GM18498 (cell line): ENCODE measurements around the gene PSMG4.

Experiments
- ATAC-seq: cut with Tn5 transposase; IDR thresholded peaks from one replicate; pipeline ENCODE4 v1.9.1; 2021; ENCODE audit warnings: mild to moderate bottlenecking, moderate library complexity; ENCODE audit not compliant: unreplicated experiment

Gene PSMG4, protein sequence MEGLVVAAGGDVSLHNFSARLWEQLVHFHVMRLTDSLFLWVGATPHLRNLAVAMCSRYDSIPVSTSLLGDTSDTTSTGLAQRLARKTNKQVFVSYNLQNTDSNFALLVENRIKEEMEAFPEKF

DNA sequence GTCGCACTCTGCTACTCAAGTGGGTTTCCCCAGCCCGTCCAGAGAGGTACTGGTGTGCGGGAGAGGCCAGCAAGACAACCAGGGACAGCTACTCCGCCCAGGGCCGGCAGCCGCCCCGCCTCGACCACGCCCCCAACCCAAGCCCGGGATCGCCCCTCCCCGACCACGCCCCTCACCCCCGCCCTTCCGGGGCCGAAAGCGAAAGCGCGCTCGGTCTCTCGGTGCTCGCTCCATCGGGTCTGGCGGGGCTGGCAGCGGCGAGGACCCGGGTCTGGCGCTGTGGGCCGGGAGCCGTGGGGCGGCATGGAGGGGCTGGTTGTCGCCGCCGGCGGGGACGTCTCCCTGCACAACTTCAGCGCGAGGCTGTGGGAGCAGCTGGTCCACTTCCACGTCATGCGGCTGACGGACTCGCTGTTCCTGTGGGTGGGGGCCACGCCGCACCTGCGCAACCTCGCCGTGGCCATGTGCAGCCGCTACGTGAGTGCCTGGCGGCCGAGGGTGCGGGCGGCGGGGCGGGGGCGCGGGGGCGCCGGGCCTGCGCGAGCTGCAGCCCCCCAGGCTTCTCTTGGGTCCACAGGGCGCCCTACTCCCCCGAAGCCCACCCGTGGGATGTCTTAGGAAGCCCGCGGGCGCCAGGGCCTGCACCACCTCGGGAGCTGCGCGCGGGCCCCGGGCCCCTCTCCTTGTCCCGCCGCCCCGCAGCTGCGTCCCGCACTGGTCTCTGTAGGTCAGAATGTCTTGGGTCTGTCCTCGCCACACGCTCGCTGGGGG is at the start of gene PSMG4:
PSMG4 (plus strand) TSS at position 228 of the 771 bp plus-strand sequence; CDS start at position 304, 76 bp downstream.
- peak; percentile 80 for ATAC-seq

DNA sequence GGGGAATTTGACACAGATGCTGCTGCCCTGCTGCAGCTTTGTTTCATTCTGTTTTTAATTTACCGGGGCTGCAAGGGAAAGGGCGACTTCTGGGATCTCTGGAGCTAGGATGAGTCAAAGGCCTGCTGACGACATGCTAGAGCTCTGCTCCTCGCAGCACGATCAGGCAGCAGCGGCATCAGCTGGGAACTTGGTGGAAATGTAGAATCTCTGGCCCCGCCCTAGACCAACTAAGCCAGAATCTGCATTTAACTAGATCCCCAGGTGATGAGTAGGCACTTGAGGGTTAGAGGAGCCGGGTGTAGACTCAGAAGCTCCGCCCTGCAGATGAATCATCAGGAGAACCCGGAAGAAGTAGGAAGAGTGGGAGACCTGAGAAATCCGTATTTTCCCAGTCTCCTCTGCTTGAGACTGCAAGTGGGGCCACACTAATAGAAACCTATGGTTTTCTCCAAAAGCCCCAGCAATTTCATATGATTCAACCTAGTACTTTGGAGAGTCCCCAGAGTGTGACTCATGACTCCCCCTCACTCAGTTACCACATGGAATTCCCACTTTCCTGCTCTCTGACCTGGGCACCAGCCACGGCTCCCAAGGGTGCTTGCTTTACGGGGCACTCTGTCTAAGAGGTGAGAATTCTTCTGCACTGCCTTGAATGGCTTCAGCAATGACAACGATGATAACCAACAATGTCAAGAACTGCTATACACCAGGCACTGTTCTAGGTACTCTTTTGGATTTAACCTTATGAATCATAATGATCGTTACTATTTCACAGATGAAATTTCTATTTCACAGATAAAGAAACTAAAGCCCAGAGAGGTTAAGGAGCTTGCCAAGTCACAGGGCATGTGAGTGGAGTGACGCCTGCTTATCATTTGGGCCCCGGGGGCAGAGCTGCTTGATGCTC is 49.4 kb upstream of the PSMG4 start:
- ATAC-seq = peak; percentile 51

DNA sequence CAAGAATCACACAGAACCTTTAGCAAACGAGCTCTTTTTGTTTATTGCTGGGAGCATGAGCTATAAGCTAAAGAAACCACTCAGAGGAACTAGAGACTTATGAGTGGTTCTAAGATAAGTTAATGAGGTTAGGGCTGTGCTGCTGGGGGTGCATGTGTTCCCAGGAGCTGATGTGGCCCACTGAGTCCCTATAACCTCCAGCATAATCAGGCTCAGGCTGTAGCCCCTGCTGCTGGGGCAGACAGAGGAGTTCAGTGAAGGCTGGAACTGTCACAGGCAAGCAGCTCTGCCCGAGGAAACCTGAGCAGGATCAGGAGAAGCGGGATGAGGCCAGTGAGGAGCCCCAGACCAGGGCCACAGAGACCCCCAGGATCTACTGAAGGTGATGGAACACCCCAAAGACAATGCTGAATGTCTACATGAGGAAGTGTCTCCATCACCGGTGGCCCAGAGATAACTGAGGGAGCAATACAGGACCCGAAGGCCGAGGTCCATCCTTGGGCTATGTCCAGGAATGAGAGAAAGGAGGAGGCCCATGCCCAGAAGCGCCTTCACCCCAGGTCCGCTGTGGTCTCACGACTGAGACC is 48.6 kb upstream of the PSMG4 start:
- peak; percentile 34 for ATAC-seq

DNA sequence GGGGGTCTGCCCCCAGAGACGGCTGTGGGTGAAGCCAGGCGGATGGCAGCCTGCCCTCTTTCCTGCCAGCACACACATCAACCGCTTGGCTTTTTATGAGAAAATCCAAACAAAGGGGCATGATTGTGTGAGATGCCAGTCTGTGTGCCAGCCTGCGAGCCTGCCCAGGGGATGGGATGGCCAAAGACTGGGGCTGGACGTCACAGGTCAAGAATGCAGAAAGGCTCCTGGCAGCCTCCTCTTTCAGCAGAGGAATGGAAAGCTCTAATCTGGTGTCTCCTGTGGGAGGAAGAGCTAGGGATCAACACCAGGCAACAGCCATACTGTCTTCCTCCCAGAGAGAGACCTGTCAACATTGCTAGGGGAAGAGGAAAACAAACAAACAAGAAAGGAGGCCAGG is 47.1 kb upstream of the PSMG4 start:
- ATAC-seq = no peak

DNA sequence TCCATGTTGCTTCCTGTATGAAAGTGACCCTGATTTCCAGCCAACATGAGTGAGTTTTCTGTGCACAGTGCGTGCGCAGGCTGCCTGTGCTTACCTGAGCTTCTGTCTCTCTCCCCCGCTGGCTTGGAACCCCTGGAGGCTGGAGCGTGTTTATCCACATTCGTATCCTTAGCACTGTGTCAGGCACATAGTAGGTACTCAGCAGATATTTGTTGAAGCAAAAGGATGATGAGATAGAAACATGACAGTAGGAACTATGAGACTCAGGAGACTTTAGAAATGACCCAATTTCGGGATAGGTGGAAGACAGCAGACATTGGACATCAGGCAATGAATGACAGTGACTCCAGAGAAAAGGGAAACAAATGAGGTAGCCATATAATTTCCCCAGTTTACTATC is 46.5 kb upstream of the PSMG4 start:
- no peak for ATAC-seq

DNA sequence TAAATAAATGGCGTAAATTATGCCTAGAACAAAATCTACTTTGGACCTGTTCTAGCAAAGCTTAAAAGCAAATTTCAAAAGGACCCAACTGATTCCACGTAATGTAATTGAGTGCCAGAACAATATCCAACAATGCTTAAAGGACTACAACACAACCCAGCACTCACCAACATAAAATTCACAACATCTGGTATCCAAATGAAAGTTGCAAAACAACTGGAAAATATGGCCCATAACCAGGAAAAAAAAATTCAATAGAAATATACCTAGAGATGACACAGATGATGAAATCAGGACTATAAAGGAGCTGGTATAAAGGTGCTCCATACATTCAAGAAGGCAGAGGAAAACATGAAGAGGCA is 45.4 kb upstream of the PSMG4 start:
- no peak for ATAC-seq

DNA sequence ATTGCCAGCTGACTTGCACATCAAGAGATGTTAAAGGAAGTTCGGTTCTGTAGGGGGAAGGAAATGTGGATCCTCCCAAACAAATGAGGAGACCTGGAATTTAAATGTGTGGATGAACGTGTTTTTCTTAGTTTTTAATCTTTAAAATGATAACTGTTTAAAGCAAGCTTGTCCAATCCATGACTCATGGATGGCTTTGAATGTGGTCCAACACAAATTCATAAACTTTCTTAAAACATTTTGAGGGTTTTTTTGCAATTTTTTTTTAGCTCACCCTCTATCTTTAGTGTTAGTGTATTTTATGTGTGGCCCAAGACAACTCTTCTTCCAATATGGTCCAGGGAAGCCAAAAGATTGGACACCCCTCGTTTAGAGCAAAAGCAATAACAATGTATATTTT is 43.8 kb upstream of the PSMG4 start:
- no peak for ATAC-seq

DNA sequence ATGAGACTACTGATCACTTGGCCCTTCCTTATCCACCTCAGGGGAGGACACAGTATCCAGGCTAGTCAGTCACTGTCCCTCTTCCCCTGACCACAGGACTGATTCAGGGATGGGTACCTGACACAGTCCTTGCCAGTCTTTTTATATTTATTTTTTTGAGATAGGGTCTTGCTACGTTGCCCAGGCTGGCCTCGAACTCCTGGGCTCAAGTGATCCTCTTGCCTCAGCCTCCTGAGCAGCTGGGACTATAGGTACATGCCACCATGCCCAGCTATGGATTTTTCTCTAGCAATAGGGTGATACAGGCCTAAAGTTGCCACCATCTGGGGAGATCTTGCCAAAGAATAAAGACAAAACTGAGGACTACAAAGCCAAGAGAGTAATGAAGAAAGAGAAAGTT is 41.5 kb upstream of the PSMG4 start:
- no peak for ATAC-seq

DNA sequence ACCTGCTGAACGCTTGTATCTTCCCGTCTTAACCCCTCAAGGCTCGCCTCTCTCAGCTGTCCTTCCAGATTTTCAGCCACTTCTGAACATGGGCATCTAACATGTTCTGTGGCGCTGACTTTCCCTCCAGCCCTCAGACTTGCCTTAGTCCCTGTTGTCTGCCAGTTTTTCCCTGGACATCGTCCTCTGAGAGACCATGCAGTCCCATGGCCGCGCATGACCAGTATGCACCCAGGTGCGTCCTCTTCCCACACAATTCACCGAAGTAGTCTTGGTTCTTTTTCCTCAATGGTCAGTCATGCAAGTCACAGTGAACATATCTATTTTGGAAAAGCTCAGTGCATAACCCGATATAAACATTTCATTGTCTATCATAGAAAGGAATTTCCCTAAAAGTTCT is 40.5 kb upstream of the PSMG4 start:
- ATAC-seq = no peak

DNA sequence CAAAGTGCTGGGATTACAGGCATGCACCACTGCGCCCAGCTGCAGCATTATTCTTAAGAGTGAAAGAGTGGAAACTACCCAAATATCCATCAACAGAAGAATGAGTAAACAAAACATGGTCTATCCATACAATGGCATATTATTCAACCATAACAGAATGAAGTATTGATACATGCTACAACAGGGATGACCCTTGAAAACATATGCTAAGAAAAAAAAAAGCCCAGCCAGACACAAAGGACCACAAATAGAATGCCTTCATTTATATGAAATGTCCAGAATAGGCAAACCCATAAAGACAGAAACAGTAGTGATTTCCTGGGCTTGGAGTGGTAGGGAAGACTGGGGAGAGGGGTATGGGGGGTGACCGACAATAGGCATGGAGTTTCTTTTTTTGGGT is 38.4 kb upstream of the PSMG4 start:
- no peak for ATAC-seq

DNA sequence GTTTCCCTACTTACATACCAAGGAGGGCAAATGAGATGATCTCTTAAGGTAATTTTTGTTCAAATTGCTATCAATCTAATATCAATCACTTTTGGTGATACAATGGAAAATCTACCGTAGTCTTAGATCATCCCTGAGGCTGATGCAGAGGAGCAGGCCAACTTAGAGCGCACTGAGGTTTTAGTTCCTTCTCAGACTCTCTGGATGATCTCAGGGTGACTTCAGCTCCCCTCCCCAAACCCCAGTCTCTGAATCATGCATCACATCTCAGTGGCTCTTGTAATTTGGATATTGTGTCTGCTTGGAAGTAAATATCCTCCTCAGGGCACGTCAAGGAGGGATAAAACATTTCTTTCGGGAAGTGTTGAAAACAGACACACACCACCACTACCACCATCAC is 37.2 kb upstream of the PSMG4 start:
- ATAC-seq = no peak

DNA sequence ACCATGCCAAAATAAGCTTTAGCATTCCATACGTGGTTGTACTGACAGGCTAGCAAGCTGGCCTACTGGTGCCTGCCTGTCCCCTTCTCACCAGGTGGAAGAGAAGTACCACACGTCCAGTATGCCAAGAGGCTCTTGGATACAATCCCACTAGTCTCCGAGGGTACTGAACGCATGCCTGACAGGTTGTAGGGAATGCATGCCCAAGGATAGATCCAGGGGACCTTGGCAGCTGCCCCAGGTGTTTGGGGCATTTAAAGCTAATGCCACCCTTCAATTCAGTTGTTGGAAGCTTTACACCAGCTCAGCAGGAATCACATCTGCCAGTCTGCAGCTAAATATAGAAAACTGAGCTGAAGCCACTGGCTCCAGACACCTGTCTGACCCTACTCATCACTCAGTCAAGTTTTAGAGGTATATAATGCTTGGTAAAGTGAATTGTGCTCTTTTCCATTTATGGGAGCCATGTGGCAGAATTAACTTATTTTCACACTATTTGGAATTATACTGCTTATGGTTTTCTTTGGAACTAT is 36.2 kb upstream of the PSMG4 start:
- ATAC-seq = no peak

DNA sequence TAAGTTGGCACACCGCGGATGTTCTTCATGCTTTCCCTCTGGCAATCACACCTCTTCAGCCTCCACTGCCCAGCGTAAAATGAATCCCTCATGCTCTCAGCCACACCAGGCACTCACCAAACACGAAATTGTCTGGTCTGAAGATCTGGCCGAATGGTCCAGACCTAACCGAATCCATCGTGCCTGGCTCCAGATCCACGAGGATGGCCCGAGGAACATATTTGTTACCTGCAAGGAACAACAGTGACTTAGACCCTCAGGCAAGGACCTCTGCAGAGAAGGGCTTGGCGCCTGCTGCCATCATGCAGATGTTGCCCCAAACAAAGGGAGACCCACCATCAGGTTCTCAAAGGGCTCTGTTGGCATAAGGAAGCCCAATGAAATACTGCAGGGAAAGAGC is 32.7 kb upstream of the PSMG4 start:
- no peak for ATAC-seq

DNA sequence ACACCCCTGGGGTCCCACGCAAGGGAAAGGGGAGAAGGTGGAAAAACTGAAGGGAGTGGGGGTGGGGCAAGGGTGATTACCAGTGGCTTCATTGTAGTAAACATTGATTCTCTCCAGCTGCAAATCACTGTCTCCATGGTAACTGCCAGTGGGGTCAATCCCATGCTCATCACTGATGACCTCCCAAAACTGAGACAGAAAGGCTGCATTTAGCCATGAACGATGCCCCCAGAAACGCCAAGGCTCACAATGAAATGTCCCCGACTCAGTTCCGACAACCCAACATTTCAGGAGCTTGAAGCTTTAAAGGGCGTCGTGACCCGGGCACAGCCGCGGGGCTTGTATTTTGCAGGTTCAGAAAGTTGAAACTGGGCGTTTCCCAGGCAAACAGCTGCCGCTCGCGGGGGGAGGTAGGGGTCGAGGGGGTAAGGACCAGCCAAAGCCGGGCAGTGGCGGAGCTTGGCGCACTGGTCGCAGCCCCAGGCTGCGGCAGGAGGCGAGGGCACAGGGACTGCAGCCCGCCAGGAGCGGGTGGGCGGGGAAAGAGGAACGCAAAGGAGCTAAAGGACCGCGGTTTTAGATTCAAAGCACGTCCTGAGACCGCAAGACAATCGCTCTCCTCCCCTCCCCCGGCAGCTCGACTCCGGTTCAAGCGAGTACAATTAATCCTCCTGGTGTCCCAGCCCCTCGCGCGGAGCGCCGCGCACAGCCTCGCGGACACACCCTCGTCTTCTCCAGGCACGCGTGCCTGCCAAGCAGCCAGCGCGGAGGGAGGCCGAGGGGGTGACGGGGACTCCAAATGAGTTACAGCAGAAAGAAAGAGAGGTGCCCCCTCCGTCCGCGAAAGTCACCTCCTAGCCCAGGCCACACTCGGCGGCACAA is 32.0 kb upstream of the PSMG4 start:
- no peak for ATAC-seq

DNA sequence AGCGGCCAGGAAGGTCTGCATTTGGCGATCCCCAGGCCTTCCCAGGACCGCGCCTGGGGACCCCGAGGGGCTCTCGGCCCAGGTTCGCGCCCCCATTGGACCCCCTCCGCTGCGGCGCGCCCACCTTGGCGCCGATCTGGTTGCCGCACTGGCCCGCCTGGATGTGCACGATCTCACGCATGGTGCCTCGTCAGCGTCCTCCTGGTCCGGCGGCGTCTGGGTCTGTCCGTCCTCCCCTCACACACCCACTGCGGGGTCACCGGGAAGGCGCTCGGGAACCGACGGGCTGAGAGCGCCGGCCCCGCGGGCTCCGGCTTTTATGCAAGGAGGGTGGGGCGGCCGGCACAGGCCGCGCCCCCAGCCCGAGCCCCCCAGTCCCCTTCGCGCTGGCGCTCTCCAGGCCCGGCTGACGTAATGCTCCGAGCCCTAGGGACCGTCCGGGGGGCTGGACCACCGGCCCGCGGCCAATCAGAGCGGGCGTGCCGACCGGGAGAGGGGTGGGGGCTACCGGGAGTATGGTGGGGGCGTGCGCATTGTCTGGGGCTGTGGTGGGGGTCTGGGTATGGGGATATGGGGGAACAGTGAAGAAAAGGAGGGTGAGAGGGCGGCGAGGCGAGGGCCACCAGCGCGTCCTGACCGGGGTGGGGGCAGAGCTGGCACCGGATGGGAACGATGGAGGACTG is 31.2 kb upstream of the PSMG4 start, which contains the start of gene TUBB2B:
TUBB2B (minus strand) TSS at position 291 of the 683 bp plus-strand sequence; CDS start at position 181, 110 bp downstream.
- ATAC-seq = no peak

DNA sequence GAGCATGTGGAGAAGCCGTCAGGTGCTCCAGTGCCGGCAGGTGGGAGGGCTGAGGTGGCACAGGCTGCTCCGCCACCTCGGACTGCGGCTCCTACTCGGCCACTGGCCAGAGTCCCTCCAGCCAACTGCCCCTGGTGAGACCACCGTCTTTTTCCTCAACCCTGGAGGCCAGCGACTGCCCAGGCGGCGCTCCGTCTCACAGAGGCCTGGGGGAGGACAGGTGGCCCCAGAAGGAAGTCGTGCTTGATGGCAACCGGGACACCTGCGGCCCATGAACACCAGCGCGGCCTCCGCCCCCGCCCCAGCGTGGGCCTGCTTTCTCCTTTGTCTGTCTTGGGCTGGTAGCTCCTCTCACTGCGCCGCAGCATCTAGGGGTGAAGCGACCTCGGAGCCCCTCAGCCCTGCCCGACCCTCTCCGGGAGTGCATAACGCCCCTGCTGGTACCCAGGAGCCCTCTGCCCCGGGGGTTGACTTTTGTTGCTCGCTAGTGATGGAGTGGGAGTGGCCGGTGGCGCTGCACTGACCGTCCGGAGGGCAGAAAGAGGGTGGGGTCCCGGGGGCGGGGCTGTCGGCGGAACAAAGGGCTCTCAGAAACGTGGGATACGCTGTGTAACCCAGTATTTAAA is 30.6 kb upstream of the PSMG4 start:
- ATAC-seq = no peak

DNA sequence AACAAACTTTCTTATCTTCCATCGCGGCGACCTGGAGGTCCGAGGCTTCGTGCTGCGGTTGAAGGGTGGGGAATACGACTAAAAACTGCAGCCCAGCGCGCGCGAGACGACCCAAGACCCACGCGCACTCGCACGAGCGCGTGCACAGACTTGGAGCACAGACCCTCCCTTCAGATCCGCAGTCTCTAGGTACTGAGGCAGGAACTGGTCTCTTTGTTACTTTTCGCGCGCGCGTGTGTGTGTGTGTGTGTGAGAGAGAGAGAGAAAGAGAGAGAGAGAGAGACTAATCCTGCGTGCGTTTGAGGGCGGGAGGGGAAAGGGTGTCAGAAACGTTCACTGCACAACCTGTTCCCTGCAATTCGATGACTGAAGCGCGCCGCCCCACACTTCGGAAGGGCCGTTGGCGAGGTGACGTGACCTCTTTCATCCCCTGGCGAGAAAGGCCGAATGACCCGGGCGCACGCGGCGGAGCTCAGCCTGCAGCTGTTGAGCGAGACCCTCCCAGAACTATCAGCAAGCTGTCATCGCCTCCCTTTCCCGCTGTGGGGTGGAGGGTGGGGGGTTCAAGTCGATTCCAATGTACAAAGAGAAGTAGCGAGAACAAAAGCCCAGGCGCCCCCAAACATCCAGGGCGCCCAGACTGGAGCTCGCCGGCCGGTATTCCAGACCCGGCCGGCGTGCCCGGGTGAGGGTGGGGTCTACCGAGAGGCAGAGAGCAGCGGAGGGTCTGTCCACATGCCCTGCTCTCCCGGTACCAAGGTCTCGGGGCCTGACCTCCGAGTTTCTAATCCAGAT is 29.8 kb upstream of the PSMG4 start:
- ATAC-seq = no peak

DNA sequence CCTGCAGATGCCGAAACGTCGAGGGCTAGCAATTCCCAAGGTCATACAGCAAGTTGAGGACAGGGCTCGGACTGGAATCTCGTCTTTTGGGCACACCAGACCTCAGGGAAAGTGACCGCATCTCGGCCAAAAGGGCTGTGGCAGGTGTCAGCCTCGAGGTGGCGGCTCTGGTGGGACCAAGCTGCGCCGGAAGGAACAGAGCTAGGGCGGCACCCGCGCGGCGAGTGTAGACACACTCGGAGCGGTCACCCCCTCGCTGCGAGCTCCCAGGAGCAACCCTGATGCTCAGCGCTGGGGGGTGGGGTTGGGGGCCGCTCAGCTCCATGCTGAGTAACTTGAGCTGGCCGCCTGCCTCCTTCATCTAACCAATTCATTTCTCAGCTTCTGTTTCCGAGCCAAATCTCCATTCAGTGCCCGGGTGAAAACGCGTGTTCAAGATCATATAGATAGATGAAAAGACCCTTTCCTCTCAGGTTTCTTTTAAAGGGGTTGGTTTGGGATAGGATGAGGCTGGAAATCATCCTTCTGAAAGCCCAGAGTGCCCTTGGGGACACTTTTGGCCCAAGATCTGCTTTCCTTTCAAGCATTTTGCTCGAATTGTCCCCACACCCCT is 29.1 kb upstream of the PSMG4 start:
- ATAC-seq = peak; percentile 34
